KMS-11 (cell line): ENCODE measurements around the gene HPF1.

Source experiments
- H2AFZ ChIP-seq: fragments of 200-600 bp; sonication (generic); 2 replicates; pipeline ENCODE4 v1.6.1; 2016; ENCODE audit warnings: antibody characterized with exemption, mixed run types, low read depth
- H3K27ac ChIP-seq: fragments of 200-600 bp; sonication (generic); 2 replicates; pipeline ENCODE4 v1.6.1; 2016; ENCODE audit warnings: mild to moderate bottlenecking, mixed run types
- H3K27me3 ChIP-seq: fragments of 200-600 bp; sonication (generic); 2 replicates; pipeline ENCODE4 v1.6.1; 2017; ENCODE audit warnings: mild to moderate bottlenecking, low read depth, mixed run types, moderate library complexity; ENCODE audit not compliant: insufficient read depth
- H3K36me3 ChIP-seq: fragments of 200-600 bp; sonication (generic); 2 replicates; pipeline ENCODE4 v1.6.1; 2017; ENCODE audit warnings: mild to moderate bottlenecking, mixed run types; ENCODE audit not compliant: insufficient read depth
- H3K4me1 ChIP-seq: fragments of 200-600 bp; sonication (generic); 2 replicates; pipeline ENCODE4 v1.6.1; 2016; ENCODE audit warnings: mild to moderate bottlenecking, low read depth, mixed run types; ENCODE audit not compliant: poor library complexity, severe bottlenecking
- H3K4me2 ChIP-seq: fragments of 200-600 bp; sonication (generic); 2 replicates; pipeline ENCODE4 v1.7.0; 2016; ENCODE audit warnings: mild to moderate bottlenecking, mixed run types
- H3K4me3 ChIP-seq: fragments of 200-600 bp; sonication (generic); IDR thresholded peaks from 2 replicates; pipeline ENCODE4 v1.6.1; 2017; ENCODE audit warnings: low read depth, low read length, mixed read lengths; ENCODE audit not compliant: insufficient read depth
- H3K79me2 ChIP-seq: fragments of 200-600 bp; sonication (generic); 2 replicates; pipeline ENCODE4 v1.6.1; 2016; ENCODE audit warnings: low read depth, mixed run types; ENCODE audit not compliant: insufficient read depth
- H3K9ac ChIP-seq: fragments of 200-600 bp; sonication (generic); 2 replicates; pipeline ENCODE4 v1.6.1; 2016; ENCODE audit warnings: mild to moderate bottlenecking, mixed run types
- H4K20me1 ChIP-seq: fragments of 200-600 bp; sonication (generic); 2 replicates; pipeline ENCODE4 v1.6.1; 2016; ENCODE audit warnings: mild to moderate bottlenecking, mixed run types; ENCODE audit not compliant: insufficient read depth
- TF ChIP-seq, protein P1 (sequence below): fragments of 200-600 bp; sonication (generic); conservative IDR thresholded peaks from 2 replicates; pipeline ENCODE4 v1.6.1; 2017; ENCODE audit warnings: low read depth, mild to moderate bottlenecking, antibody characterized with exemption, low read length, moderate library complexity, mixed read lengths

HPF1 gene

DNA sequence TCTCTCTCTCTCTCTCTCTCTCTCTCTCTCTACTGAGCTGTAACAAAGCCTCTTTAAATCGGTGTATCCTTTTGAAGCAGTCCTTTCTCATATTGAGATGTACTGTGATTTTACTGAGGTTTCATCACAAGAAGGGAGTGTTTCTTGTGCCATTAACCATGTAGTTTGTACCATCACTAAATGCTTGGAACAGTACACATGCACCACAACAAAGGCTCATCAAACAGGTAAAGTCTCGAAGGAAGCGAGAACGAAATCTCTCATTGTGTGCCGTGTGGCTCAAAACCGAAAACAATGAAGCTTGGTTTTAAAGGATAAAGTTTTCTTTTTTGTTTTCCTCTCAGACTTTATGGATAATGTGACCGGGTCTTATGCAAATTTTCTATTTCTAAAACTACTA is 37.2 kb downstream of the HPF1 start:
- no peaks in the 10 kb centered on the region for H3K36me3 ChIP-seq
- no peaks in the 10 kb centered on the region for H3K79me2 ChIP-seq
- H3K27ac ChIP-seq = no peak overlapping the region
- H4K20me1 ChIP-seq = no peaks in the 10 kb centered on the region
- no peak overlapping the region for H3K4me3 ChIP-seq
- no peak overlapping the region for H3K4me2 ChIP-seq
- H3K27me3 ChIP-seq = no peaks in the 10 kb centered on the region
- H3K9ac ChIP-seq = no peak overlapping the region
- H2AFZ ChIP-seq = no peak overlapping the region
- no peaks in the 10 kb centered on the region for H3K4me1 ChIP-seq
- TF ChIP-seq, protein P1, sequence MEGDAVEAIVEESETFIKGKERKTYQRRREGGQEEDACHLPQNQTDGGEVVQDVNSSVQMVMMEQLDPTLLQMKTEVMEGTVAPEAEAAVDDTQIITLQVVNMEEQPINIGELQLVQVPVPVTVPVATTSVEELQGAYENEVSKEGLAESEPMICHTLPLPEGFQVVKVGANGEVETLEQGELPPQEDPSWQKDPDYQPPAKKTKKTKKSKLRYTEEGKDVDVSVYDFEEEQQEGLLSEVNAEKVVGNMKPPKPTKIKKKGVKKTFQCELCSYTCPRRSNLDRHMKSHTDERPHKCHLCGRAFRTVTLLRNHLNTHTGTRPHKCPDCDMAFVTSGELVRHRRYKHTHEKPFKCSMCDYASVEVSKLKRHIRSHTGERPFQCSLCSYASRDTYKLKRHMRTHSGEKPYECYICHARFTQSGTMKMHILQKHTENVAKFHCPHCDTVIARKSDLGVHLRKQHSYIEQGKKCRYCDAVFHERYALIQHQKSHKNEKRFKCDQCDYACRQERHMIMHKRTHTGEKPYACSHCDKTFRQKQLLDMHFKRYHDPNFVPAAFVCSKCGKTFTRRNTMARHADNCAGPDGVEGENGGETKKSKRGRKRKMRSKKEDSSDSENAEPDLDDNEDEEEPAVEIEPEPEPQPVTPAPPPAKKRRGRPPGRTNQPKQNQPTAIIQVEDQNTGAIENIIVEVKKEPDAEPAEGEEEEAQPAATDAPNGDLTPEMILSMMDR = no peak

DNA sequence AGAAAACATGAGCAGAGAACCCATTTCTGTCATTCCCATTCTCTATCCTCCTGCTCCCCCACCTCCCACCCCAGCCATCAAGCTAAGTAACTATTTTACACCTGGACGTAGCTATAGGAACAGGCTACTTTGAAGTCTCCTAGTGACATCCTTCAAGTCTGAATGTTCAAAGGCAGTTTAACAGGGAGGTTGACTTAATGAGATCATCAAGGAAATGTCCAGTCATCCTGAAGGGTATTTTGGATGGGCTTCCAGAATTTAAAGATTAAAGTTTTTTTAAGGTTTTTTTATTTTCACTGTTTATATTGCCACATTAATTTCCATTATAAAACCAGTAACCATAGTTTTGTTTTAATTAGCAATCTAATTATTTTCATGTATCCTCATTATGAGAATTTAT is 41.1 kb downstream of the HPF1 start:
- no peaks in the 10 kb centered on the region for H3K36me3 ChIP-seq

DNA sequence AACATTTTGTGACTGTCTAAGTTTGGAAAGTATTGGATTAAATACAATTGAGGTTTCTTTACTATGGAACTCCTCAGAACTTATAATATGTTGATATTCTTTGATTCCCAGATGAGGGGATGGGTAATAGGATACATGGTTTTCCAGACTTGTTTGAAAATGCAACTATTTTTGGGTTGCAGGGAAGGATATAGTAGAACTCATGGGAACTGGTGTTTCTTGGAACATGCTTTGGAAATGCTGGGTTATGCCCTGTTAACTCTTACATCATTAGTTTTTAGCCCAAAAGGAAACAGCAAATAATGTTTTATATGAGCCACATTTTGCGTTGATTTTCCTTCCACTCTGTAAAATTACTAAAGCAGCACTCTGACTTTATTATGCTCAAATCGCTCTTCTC is 41.9 kb downstream of the HPF1 start:
- no peaks in the 10 kb centered on the region for H3K36me3 ChIP-seq
- TF ChIP-seq, protein P1 = no peak

More for the DNA sequence above, 41.1 kb downstream of the HPF1 start:
- Histone ChIP-seq H3K4me3 (no peak overlapping the region), H3K9ac (no peak overlapping the region), H4K20me1 (no peaks in the 10 kb centered on the region), H3K79me2 (no peaks in the 10 kb centered on the region), H3K27me3 (no peaks in the 10 kb centered on the region), H3K27ac (no peak overlapping the region), H2AFZ (no peak overlapping the region), H3K4me1 (no peaks in the 10 kb centered on the region), H3K4me2 (no peak overlapping the region)
- TF ChIP-seq, protein P1 = no peak

DNA sequence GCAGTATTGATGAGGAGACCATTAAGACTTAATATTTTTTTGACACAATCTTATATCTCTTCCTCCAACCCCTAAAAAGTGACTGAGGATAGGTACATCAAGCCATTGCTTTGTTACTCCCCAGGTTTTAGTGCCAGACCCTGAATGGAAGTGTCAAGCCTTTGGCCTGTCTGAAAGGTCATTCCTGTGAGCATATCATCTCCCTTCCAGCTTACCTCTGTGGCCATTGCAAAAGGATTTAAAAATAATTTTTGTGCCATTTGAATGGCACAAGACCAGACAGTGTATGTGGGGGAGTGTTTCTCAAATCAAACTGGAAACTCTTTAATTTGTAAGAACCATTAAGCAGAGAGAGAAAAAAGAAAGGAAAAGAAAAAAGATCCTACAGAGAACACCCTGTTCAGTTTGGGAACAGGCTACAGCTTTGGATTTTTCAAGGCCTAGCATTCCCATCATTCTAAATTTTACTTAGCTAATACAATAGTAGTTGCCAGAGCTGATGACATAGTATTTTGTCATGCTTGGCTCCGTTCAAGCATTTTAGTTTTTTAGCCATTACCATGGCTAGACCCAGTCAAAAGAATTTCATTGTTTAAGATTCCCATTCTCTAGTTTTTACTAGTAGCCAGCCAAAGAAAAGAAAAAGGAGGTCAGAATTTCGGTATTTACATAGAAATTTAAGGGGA is 49.6 kb downstream of the HPF1 start:
- Histone ChIP-seq H2AFZ (no peak overlapping the region), H4K20me1 (no peaks in the 10 kb centered on the region), H3K9ac (no peak overlapping the region), H3K4me2 (no peak overlapping the region), H3K79me2 (no peaks in the 10 kb centered on the region), H3K4me1 (no peaks in the 10 kb centered on the region), H3K4me3 (no peak overlapping the region), H3K36me3 (no peaks in the 10 kb centered on the region), H3K27me3 (no peaks in the 10 kb centered on the region), H3K27ac (no peak overlapping the region)
- TF ChIP-seq, protein P1 = no peak

More for the DNA sequence above, 41.9 kb downstream of the HPF1 start:
- Histone ChIP-seq H3K4me1 (no peaks in the 10 kb centered on the region), H2AFZ (no peak overlapping the region), H3K4me3 (no peak overlapping the region), H3K4me2 (no peak overlapping the region), H3K79me2 (no peaks in the 10 kb centered on the region), H4K20me1 (no peaks in the 10 kb centered on the region), H3K27ac (no peak overlapping the region), H3K9ac (no peak overlapping the region), H3K27me3 (no peaks in the 10 kb centered on the region)
